ENCODE data around the gene PHTF2.

The PHTF2 gene

GRCh38 chr7:77811516-77812289 lies 13.1 kb downstream of the PHTF2 start:
- Histone ChIP-seq H3K27ac (ENCODE audit: low read depth, low read length) (no peak overlapping the region), H3K9me3 (ENCODE audit: control insufficient read depth, insufficient read depth, low read length) (no peaks in the 10 kb centered on the region), H3K4me3 (ENCODE audit: low read depth, low read length) (no peak overlapping the region), H3K9ac (ENCODE audit: low read depth, low read length) (no peak overlapping the region), H3K36me3 (ENCODE audit: control insufficient read depth, insufficient read depth, low read length) (no peaks in the 10 kb centered on the region), H3K27me3 (ENCODE audit: control insufficient read depth, insufficient read depth, low read length) (no peaks in the 10 kb centered on the region), H3K4me1 (ENCODE audit: control insufficient read depth, insufficient read depth, low read length) (no peaks in the 10 kb centered on the region)

GRCh38 chr7:77812290-77812685 lies 13.7 kb downstream of the PHTF2 start:
- Histone ChIP-seq H3K27me3 (ENCODE audit: control insufficient read depth, insufficient read depth, low read length) (no peaks in the 10 kb centered on the region), H3K9me3 (ENCODE audit: control insufficient read depth, insufficient read depth, low read length) (no peaks in the 10 kb centered on the region), H3K27ac (ENCODE audit: low read depth, low read length) (no peak overlapping the region)

GRCh38 chr7:77813180-77813579 lies 14.6 kb downstream of the PHTF2 start:
- Histone ChIP-seq H3K4me3 (ENCODE audit: low read depth, low read length) (no peak overlapping the region), H3K9ac (ENCODE audit: low read depth, low read length) (no peak overlapping the region), H3K27ac (ENCODE audit: low read depth, low read length) (no peak overlapping the region), H3K36me3 (ENCODE audit: control insufficient read depth, insufficient read depth, low read length) (no peaks in the 10 kb centered on the region), H3K27me3 (ENCODE audit: control insufficient read depth, insufficient read depth, low read length) (no peaks in the 10 kb centered on the region), H3K4me1 (ENCODE audit: control insufficient read depth, insufficient read depth, low read length) (no peaks in the 10 kb centered on the region), H3K9me3 (ENCODE audit: control insufficient read depth, insufficient read depth, low read length) (no peaks in the 10 kb centered on the region)

More at GRCh38 chr7:77812290-77812685, 13.7 kb downstream of the PHTF2 start:
- Histone ChIP-seq H3K4me1 (ENCODE audit: control insufficient read depth, insufficient read depth, low read length) (no peaks in the 10 kb centered on the region), H3K4me3 (ENCODE audit: low read depth, low read length) (no peak overlapping the region), H3K36me3 (ENCODE audit: control insufficient read depth, insufficient read depth, low read length) (no peaks in the 10 kb centered on the region), H3K9ac (ENCODE audit: low read depth, low read length) (no peak overlapping the region)

- Histone ChIP-seq H3K36me3 (ENCODE audit: control insufficient read depth, insufficient read depth, low read length) (no peaks in the 10 kb centered on the region), H3K4me3 (ENCODE audit: low read depth, low read length) (no peak overlapping the region), H3K9me3 (ENCODE audit: control insufficient read depth, insufficient read depth, low read length) (peaks cover 8% of the 10 kb centered on the region), H3K27me3 (ENCODE audit: control insufficient read depth, insufficient read depth, low read length) (no peaks in the 10 kb centered on the region), H3K9ac (ENCODE audit: low read depth, low read length) (no peak overlapping the region), H3K4me1 (ENCODE audit: control insufficient read depth, insufficient read depth, low read length) (no peaks in the 10 kb centered on the region), H3K27ac (ENCODE audit: low read depth, low read length) (no peak overlapping the region)
Observed at GRCh38 chr7:77819021-77819420, 20.4 kb downstream of the PHTF2 start.

GRCh38 chr7:77820967-77821366 lies 22.4 kb downstream of the PHTF2 start:
- no peak overlapping the region for H3K4me3 ChIP-seq (ENCODE audit: low read depth, low read length)
- H3K27ac ChIP-seq (ENCODE audit: low read depth, low read length): no peak overlapping the region
- H3K27me3 ChIP-seq (ENCODE audit: control insufficient read depth, insufficient read depth, low read length): no peaks in the 10 kb centered on the region
- no peaks in the 10 kb centered on the region for H3K4me1 ChIP-seq (ENCODE audit: control insufficient read depth, insufficient read depth, low read length)
- peaks cover 8% of the 10 kb centered on the region for H3K9me3 ChIP-seq (ENCODE audit: control insufficient read depth, insufficient read depth, low read length)
- H3K9ac ChIP-seq (ENCODE audit: low read depth, low read length): no peak overlapping the region
- no peaks in the 10 kb centered on the region for H3K36me3 ChIP-seq (ENCODE audit: control insufficient read depth, insufficient read depth, low read length)

GRCh38 chr7:77822269-77822668 lies 23.7 kb downstream of the PHTF2 start:
- Histone ChIP-seq H3K36me3 (ENCODE audit: control insufficient read depth, insufficient read depth, low read length) (no peaks in the 10 kb centered on the region), H3K9ac (ENCODE audit: low read depth, low read length) (no peak overlapping the region), H3K27ac (ENCODE audit: low read depth, low read length) (no peak overlapping the region), H3K4me1 (ENCODE audit: control insufficient read depth, insufficient read depth, low read length) (no peaks in the 10 kb centered on the region), H3K4me3 (ENCODE audit: low read depth, low read length) (no peak overlapping the region), H3K9me3 (ENCODE audit: control insufficient read depth, insufficient read depth, low read length) (peaks cover 8% of the 10 kb centered on the region), H3K27me3 (ENCODE audit: control insufficient read depth, insufficient read depth, low read length) (no peaks in the 10 kb centered on the region)

- H3K4me3 ChIP-seq (ENCODE audit: low read depth, low read length): no peak overlapping the region
- peaks cover 4% of the 10 kb centered on the region for H3K4me1 ChIP-seq (ENCODE audit: control insufficient read depth, insufficient read depth, low read length)
- no peaks in the 10 kb centered on the region for H3K27me3 ChIP-seq (ENCODE audit: control insufficient read depth, insufficient read depth, low read length)
- no peaks in the 10 kb centered on the region for H3K36me3 ChIP-seq (ENCODE audit: control insufficient read depth, insufficient read depth, low read length)
- H3K9ac ChIP-seq (ENCODE audit: low read depth, low read length): no peak overlapping the region
- H3K27ac ChIP-seq (ENCODE audit: low read depth, low read length): no peak overlapping the region
- H3K9me3 ChIP-seq (ENCODE audit: control insufficient read depth, insufficient read depth, low read length): peaks cover 8% of the 10 kb centered on the region
Observed at GRCh38 chr7:77823787-77824186, 25.2 kb downstream of the PHTF2 start.

- Histone ChIP-seq H3K4me1 (ENCODE audit: control insufficient read depth, insufficient read depth, low read length) (peaks cover 4% of the 10 kb centered on the region), H3K27me3 (ENCODE audit: control insufficient read depth, insufficient read depth, low read length) (no peaks in the 10 kb centered on the region), H3K9me3 (ENCODE audit: control insufficient read depth, insufficient read depth, low read length) (peaks cover 8% of the 10 kb centered on the region), H3K9ac (ENCODE audit: low read depth, low read length) (no peak overlapping the region), H3K36me3 (ENCODE audit: control insufficient read depth, insufficient read depth, low read length) (no peaks in the 10 kb centered on the region), H3K27ac (ENCODE audit: low read depth, low read length) (no peak overlapping the region), H3K4me3 (ENCODE audit: low read depth, low read length) (no peak overlapping the region)
Observed at GRCh38 chr7:77824636-77825035, 26.1 kb downstream of the PHTF2 start.

GRCh38 chr7:77825131-77825530 lies 26.6 kb downstream of the PHTF2 start:
- H3K9me3 ChIP-seq (ENCODE audit: control insufficient read depth, insufficient read depth, low read length): peaks cover 8% of the 10 kb centered on the region
- H3K27me3 ChIP-seq (ENCODE audit: control insufficient read depth, insufficient read depth, low read length): no peaks in the 10 kb centered on the region
- no peak overlapping the region for H3K4me3 ChIP-seq (ENCODE audit: low read depth, low read length)
- H3K27ac ChIP-seq (ENCODE audit: low read depth, low read length): no peak overlapping the region
- no peak overlapping the region for H3K9ac ChIP-seq (ENCODE audit: low read depth, low read length)
- no peaks in the 10 kb centered on the region for H3K36me3 ChIP-seq (ENCODE audit: control insufficient read depth, insufficient read depth, low read length)
- H3K4me1 ChIP-seq (ENCODE audit: control insufficient read depth, insufficient read depth, low read length): peaks cover 4% of the 10 kb centered on the region

GRCh38 chr7:77826300-77826699 lies 27.7 kb downstream of the PHTF2 start:
- Histone ChIP-seq H3K27ac (ENCODE audit: low read depth, low read length) (no peak overlapping the region), H3K9me3 (ENCODE audit: control insufficient read depth, insufficient read depth, low read length) (no peaks in the 10 kb centered on the region), H3K27me3 (ENCODE audit: control insufficient read depth, insufficient read depth, low read length) (no peaks in the 10 kb centered on the region), H3K9ac (ENCODE audit: low read depth, low read length) (no peak overlapping the region), H3K4me1 (ENCODE audit: control insufficient read depth, insufficient read depth, low read length) (peaks cover 4% of the 10 kb centered on the region), H3K4me3 (ENCODE audit: low read depth, low read length) (no peak overlapping the region), H3K36me3 (ENCODE audit: control insufficient read depth, insufficient read depth, low read length) (no peaks in the 10 kb centered on the region)

- Histone ChIP-seq H3K27ac (ENCODE audit: low read depth, low read length) (no peak overlapping the region), H3K4me3 (ENCODE audit: low read depth, low read length) (no peak overlapping the region), H3K9ac (ENCODE audit: low read depth, low read length) (no peak overlapping the region), H3K36me3 (ENCODE audit: control insufficient read depth, insufficient read depth, low read length) (no peaks in the 10 kb centered on the region), H3K27me3 (ENCODE audit: control insufficient read depth, insufficient read depth, low read length) (no peaks in the 10 kb centered on the region), H3K9me3 (ENCODE audit: control insufficient read depth, insufficient read depth, low read length) (no peaks in the 10 kb centered on the region), H3K4me1 (ENCODE audit: control insufficient read depth, insufficient read depth, low read length) (peaks cover 4% of the 10 kb centered on the region)
Observed at GRCh38 chr7:77827999-77828398, 29.4 kb downstream of the PHTF2 start.

All from HUES48 (cell line).